Sigmoid colon (tissue), 4 donors: ENCODE data around the gene ABCF3.

Experiments used
- CTCF ChIP-seq, 4 experiments: fragments of 450-650 bp in 3 of 4; fragments of 200-600 bp in 1 of 4; IDR thresholded peaks; one replicate each; pipeline ENCODE4 v1.5.1; 2016 to 2019; ENCODE audit warnings: antibody characterized with exemption in 4 of 4, mild to moderate bottlenecking in 3 of 4, moderate library complexity in 2 of 4
- EP300 ChIP-seq, 4 donors: sonication (generic); formaldehyde crosslinking; IDR thresholded peaks; one replicate each; pipeline ENCODE4 v1.6.1; 2017; ENCODE audit warnings: antibody characterized with exemption in 4 of 4

- TF ChIP-seq CTCF (IDR thresholded peaks at IDR 0.05) = no peak
- TF ChIP-seq EP300 (IDR thresholded peaks at IDR 0.05) = no peak
Observed at GRCh38 chr3:184167786-184168185, 18.2 kb upstream of the ABCF3 start.
